ENCODE results near the gene PLPP4.
A peak's percentile ranks its signal among the peaks of the same experiment; 100 is the strongest.

The PLPP4 gene

GRCh38 chr10:120559800-120560199 lies 102.8 kb downstream of the PLPP4 start (continued):
- TF ChIP-seq ZNF26 (tag by site-specific recombination; IDR thresholded peaks at IDR 0.05) = no peak
- TF ChIP-seq ZNF155 (tag by site-specific recombination; IDR thresholded peaks at IDR 0.05) = no peak
- TF ChIP-seq FEZF1 (tag by site-specific recombination; IDR thresholded peaks at IDR 0.05) = peak; percentile 86
- TF ChIP-seq TCF7L2 (IDR thresholded peaks at IDR 0.05; ENCODE audit: borderline replicate concordance, low read depth, low read length) = no peak
- TF ChIP-seq HOXA7 (CRISPR knock-in tag; IDR thresholded peaks at IDR 0.05; ENCODE audit: borderline replicate concordance) = no peak
- no peak for TF ChIP-seq GLIS2 (tag by site-specific recombination; IDR thresholded peaks at IDR 0.05)
- no peak for TF ChIP-seq ZNF555 (tag by site-specific recombination; conservative IDR thresholded peaks at IDR 0.05)
- TF ChIP-seq ZNF501 (tag by site-specific recombination; IDR thresholded peaks at IDR 0.05) = no peak
- no peak for TF ChIP-seq ZNF654 (tag by site-specific recombination; IDR thresholded peaks at IDR 0.05; ENCODE audit: low read depth)
- no peak for TF ChIP-seq ZNF16 (tag by site-specific recombination; IDR thresholded peaks at IDR 0.05; ENCODE audit: low read depth)
- TF ChIP-seq ZNF221 (tag by site-specific recombination; IDR thresholded peaks at IDR 0.05; ENCODE audit: borderline replicate concordance) = no peak
- peak; percentile 55; the same call in 1 of the 2 replicates for TF ChIP-seq SCRT2 (tag by site-specific recombination; IDR thresholded peaks at IDR 0.05)
- no peak for TF ChIP-seq ZNF48 (tag by site-specific recombination; IDR thresholded peaks at IDR 0.05)
- TF ChIP-seq ZNF18 (tag by site-specific recombination; IDR thresholded peaks at IDR 0.05) = peak; percentile 57; the same call in 1 of the 2 replicates
- TF ChIP-seq INSM2 (tag by site-specific recombination; IDR thresholded peaks at IDR 0.05) = no peak
- no peak for TF ChIP-seq ZNF214 (tag by site-specific recombination; IDR thresholded peaks at IDR 0.05; ENCODE audit: borderline replicate concordance)
- TF ChIP-seq EGR2 (tag by site-specific recombination; IDR thresholded peaks at IDR 0.05; ENCODE audit: low read depth) = no peak
- TF ChIP-seq PRDM10 (tag by site-specific recombination; IDR thresholded peaks at IDR 0.05) = no peak
- TF ChIP-seq PATZ1 (tag by site-specific recombination; IDR thresholded peaks at IDR 0.05) = no peak
- TF ChIP-seq ZBTB26 (tag by site-specific recombination; optimal IDR thresholded peaks at IDR 0.05) = no peak
- no peak for TF ChIP-seq ZNF558 (tag by site-specific recombination; IDR thresholded peaks at IDR 0.05)
- TF ChIP-seq TSHZ1 (tag by site-specific recombination; IDR thresholded peaks at IDR 0.05; ENCODE audit: borderline replicate concordance) = 0 out of 2 replicates have a peak, but pooled peaks have one; percentile 64
- no peak for TF ChIP-seq ZNF626 (tag by site-specific recombination; IDR thresholded peaks at IDR 0.05)
- no peak for TF ChIP-seq ZNF707 (tag by site-specific recombination; IDR thresholded peaks at IDR 0.05)
- no peak for TF ChIP-seq ZNF211 (tag by site-specific recombination; IDR thresholded peaks at IDR 0.05; ENCODE audit: low read depth)

Data from HEK293 (cell line).